Astrocyte of the spinal cord (primary cell): Measurements from ENCODE around the gene PTPRF.

ENCODE experiments used
- DNase-seq: peaks from one replicate; pipeline ENCODE4 v3.0.0; 2011; ENCODE audit warnings: low read depth, low spot score
- H3K4me3 ChIP-seq: 2 replicates; pipeline ENCODE4 v1.5.1; 2011; ENCODE audit warnings: low read depth, mild to moderate bottlenecking, low read length, moderate library complexity
- in situ Hi-C: cut with HindIII; loops from 2 replicates; pipeline ENCODE4 v1.10.0; 2017; ENCODE audit warnings: low sequenced_read_pairs
- TF ChIP-seq, protein P1 (sequence below): IDR thresholded peaks from 2 replicates; pipeline ENCODE4 v1.5.1; 2012; ENCODE audit warnings: low read depth, mild to moderate bottlenecking, low read length, inconsistent platforms

Gene PTPRF

GRCh38 chr1:43590388-43590925, 59.8 kb downstream of the PTPRF start:
- H3K4me3 ChIP-seq, result no peak overlapping the region
- in situ Hi-C loops, result no loop called here
- no peak for DNase-seq
- TF ChIP-seq, protein P1, sequence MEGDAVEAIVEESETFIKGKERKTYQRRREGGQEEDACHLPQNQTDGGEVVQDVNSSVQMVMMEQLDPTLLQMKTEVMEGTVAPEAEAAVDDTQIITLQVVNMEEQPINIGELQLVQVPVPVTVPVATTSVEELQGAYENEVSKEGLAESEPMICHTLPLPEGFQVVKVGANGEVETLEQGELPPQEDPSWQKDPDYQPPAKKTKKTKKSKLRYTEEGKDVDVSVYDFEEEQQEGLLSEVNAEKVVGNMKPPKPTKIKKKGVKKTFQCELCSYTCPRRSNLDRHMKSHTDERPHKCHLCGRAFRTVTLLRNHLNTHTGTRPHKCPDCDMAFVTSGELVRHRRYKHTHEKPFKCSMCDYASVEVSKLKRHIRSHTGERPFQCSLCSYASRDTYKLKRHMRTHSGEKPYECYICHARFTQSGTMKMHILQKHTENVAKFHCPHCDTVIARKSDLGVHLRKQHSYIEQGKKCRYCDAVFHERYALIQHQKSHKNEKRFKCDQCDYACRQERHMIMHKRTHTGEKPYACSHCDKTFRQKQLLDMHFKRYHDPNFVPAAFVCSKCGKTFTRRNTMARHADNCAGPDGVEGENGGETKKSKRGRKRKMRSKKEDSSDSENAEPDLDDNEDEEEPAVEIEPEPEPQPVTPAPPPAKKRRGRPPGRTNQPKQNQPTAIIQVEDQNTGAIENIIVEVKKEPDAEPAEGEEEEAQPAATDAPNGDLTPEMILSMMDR, result peak; percentile 22

GRCh38 chr1:43591181-43591580, 60.5 kb downstream of the PTPRF start:
- no peak for DNase-seq
- TF ChIP-seq, protein P1, result no peak

DNA sequence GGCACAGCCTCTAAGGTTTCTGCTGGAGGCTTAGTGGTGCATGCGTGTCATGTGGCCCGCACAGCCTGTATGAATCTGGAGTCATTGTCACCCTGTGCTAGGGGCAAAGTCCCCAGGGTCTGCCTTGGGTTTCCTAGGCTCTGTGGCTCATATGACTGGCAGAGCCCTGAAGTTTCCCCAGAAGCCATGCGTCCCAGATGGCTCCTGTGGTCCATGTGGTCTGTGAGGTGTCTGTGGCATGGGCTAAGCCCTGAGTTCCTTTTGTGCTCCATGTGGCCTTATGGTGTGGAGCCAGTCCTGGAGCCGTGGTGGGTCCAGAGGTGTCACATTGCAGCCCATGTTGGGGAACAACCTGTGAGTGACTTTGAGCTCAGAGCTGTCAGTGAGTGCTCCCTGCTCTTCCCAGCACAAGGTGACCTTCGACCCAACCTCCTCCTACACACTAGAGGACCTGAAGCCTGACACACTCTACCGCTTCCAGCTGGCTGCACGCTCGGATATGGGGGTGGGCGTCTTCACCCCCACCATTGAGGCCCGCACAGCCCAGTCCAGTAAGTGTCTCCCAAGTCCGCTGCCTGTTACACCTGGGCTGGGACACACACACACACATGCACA, 61.5 kb downstream of the PTPRF start:
- no peak overlapping the region for H3K4me3 ChIP-seq
- TF ChIP-seq, protein P1, result no peak
- in situ Hi-C loops, result no loop called here
- DNase-seq, result no peak

More at GRCh38 chr1:43591181-43591580, 60.5 kb downstream of the PTPRF start:
- in situ Hi-C loops, result no loop called here
- no peak overlapping the region for H3K4me3 ChIP-seq

GRCh38 chr1:43592974-43593683, 62.4 kb downstream of the PTPRF start:
- in situ Hi-C loops, result no loop called here
- TF ChIP-seq, protein P1, result no peak

DNA sequence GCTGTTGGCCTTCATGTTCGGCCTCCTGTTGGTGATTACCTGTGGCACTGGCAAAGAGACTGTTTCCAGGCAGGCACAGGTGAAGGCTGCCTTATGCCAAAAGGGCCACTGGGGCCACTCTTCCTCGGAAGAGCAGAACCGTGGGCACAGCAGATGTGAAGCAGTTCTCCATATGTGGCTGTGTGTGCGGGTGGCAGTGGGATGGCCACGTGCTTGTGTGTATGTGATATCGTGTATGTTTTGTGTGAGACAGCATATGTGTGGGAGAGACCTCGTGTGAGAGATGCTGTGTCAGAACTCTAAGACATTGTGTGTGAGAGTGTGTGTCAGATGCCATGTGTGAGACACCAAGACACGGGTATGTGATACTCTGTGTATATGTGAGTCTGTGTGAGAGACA, 65.9 kb downstream of the PTPRF start:
- DNase-seq, result no peak
- TF ChIP-seq, protein P1, result no peak
- in situ Hi-C loops, result no loop called here

More at GRCh38 chr1:43592974-43593683, 62.4 kb downstream of the PTPRF start:
- no peak overlapping the region for H3K4me3 ChIP-seq
- DNase-seq, result no peak

GRCh38 chr1:43597028-43597427, 66.3 kb downstream of the PTPRF start:
- TF ChIP-seq, protein P1, result no peak
- DNase-seq, result no peak
- H3K4me3 ChIP-seq, result no peak overlapping the region
- in situ Hi-C loops, result no loop called here

More for the DNA sequence above, 65.9 kb downstream of the PTPRF start:
- H3K4me3 ChIP-seq, result no peak overlapping the region
